H9 (cell line): Measurements from ENCODE around the gene CD163L1. TPM values are rescaled to one million over a fixed set of nuclear protein-coding genes. Genes with fewer than 3 reads are reported as not detected.

Source experiments
- DNase-seq: peaks from one replicate; pipeline ENCODE4 v3.0.0-alpha.2; 2017
- H2AFZ ChIP-seq: one replicate; pipeline ENCODE4 v1.6.1; 2013; ENCODE audit warnings: mild to moderate bottlenecking, low read length, control low read depth, moderate library complexity
- H2AK5ac ChIP-seq: 2 replicates; pipeline ENCODE4 v1.6.1; 2013; ENCODE audit warnings: low read length, control low read depth, mixed read lengths; ENCODE audit not compliant: insufficient read length
- H2BK120ac ChIP-seq: one replicate; pipeline ENCODE4 v1.6.1; 2013; ENCODE audit warnings: low read depth, mild to moderate bottlenecking, low read length, control low read depth, inconsistent platforms; ENCODE audit not compliant: poor library complexity, severe bottlenecking
- H2BK12ac ChIP-seq: 2 replicates; pipeline ENCODE4 v1.6.1; 2013; ENCODE audit warnings: low read length, control low read depth, mixed read lengths, low read depth; ENCODE audit not compliant: insufficient read length
- H2BK15ac ChIP-seq: 2 replicates; pipeline ENCODE4 v1.6.1; 2013; ENCODE audit warnings: low read depth, low read length, control low read depth
- H2BK20ac ChIP-seq: one replicate; pipeline ENCODE4 v1.6.1; 2013; ENCODE audit warnings: low read depth, mild to moderate bottlenecking, low read length, control low read depth, inconsistent platforms; ENCODE audit not compliant: poor library complexity, severe bottlenecking
- H2BK5ac ChIP-seq: 2 replicates; pipeline ENCODE4 v1.6.1; 2013; ENCODE audit warnings: low read length, control low read depth, mixed read lengths; ENCODE audit not compliant: insufficient read length
- H3K14ac ChIP-seq: 2 replicates; pipeline ENCODE4 v1.6.1; 2013; ENCODE audit warnings: low read length, control low read depth; ENCODE audit not compliant: insufficient read depth
- H3K18ac ChIP-seq: 2 replicates; pipeline ENCODE4 v1.6.1; 2013; ENCODE audit warnings: low read depth, mild to moderate bottlenecking, mixed read lengths, low read length, control low read depth; ENCODE audit not compliant: insufficient read length
- H3K23ac ChIP-seq: 2 replicates; pipeline ENCODE4 v1.6.1; 2013; ENCODE audit warnings: low read length, control low read depth, mixed read lengths, low read depth; ENCODE audit not compliant: insufficient read length
- H3K23me2 ChIP-seq: 2 replicates; pipeline ENCODE4 v1.6.1; 2013; ENCODE audit warnings: low read depth, mild to moderate bottlenecking, mixed read lengths, low read length, control low read depth; ENCODE audit not compliant: insufficient read length, poor library complexity, severe bottlenecking
- H3K27ac ChIP-seq: 2 replicates; pipeline ENCODE4 v1.5.1; 2013; ENCODE audit warnings: low read length, control low read depth, mixed read lengths, low read depth; ENCODE audit not compliant: insufficient read length
- H3K27me3 ChIP-seq: 2 replicates; pipeline ENCODE4 v1.6.1; 2013; ENCODE audit warnings: low read length, control low read depth, inconsistent platforms; ENCODE audit not compliant: insufficient read depth
- H3K4ac ChIP-seq: 2 replicates; pipeline ENCODE4 v1.6.1; 2013; ENCODE audit warnings: low read depth, mild to moderate bottlenecking, control low read depth, inconsistent platforms, low read length, moderate library complexity
- H3K4me1 ChIP-seq: 2 replicates; pipeline ENCODE4 v1.6.1; 2013; ENCODE audit warnings: low read length, control low read depth, inconsistent platforms; ENCODE audit not compliant: insufficient read depth
- H3K4me2 ChIP-seq: 2 replicates; pipeline ENCODE4 v1.6.1; 2013; ENCODE audit warnings: low read length, control low read depth, mixed read lengths; ENCODE audit not compliant: insufficient read length, insufficient read depth
- H3K56ac ChIP-seq: 2 replicates; pipeline ENCODE4 v1.6.1; 2013; ENCODE audit warnings: low read depth, mild to moderate bottlenecking, mixed read lengths, low read length, control low read depth; ENCODE audit not compliant: insufficient read length
- H3K79me1 ChIP-seq: 2 replicates; pipeline ENCODE4 v1.6.1; 2013; ENCODE audit warnings: low read depth, mild to moderate bottlenecking, moderate library complexity, low read length, control low read depth, inconsistent platforms; ENCODE audit not compliant: insufficient read depth, poor library complexity, severe bottlenecking
- H3K79me2 ChIP-seq: 2 replicates; pipeline ENCODE4 v1.6.1; 2013; ENCODE audit warnings: low read length, control low read depth, inconsistent platforms; ENCODE audit not compliant: insufficient read depth
- H3K9ac ChIP-seq: 2 replicates; pipeline ENCODE4 v1.6.1; 2013; ENCODE audit warnings: low read length, control low read depth, mixed read lengths; ENCODE audit not compliant: insufficient read length; ENCODE audit errors: extremely low read depth
- H3K9me3 ChIP-seq: one replicate; pipeline ENCODE4 v1.6.1; 2013; ENCODE audit warnings: low read depth, low read length, inconsistent platforms; ENCODE audit not compliant: control insufficient read depth
- H3T11ph ChIP-seq: one replicate; pipeline ENCODE4 v1.6.1; 2013; ENCODE audit warnings: mild to moderate bottlenecking, low read length, control low read depth, inconsistent platforms
- H4K20me1 ChIP-seq: one replicate; pipeline ENCODE4 v1.6.1; 2013; ENCODE audit not compliant: control insufficient read depth, insufficient read length, insufficient read depth
- H4K5ac ChIP-seq: 2 replicates; pipeline ENCODE4 v1.6.1; 2013; ENCODE audit warnings: low read depth, mild to moderate bottlenecking, mixed read lengths, low read length, control low read depth; ENCODE audit not compliant: insufficient read length
- H4K8ac ChIP-seq: replicated peaks from 2 replicates; pipeline ENCODE4 v1.6.1; 2013; ENCODE audit warnings: low read length, control low read depth, mixed read lengths, low read depth; ENCODE audit not compliant: insufficient read length
- H4K91ac ChIP-seq: 2 replicates; pipeline ENCODE4 v1.6.1; 2013; ENCODE audit warnings: low read depth, mild to moderate bottlenecking, moderate library complexity, mixed read lengths, low read length, control low read depth; ENCODE audit not compliant: insufficient read length
- H3K27ac Mint-ChIP-seq, 3 experiments: 2 replicates in 2 of 3; 3 replicates in 1 of 3; pipeline ENCODE4 v1.8.0; 2020 to 2021; ENCODE audit warnings: mixed read lengths in 3 of 3, mild to moderate bottlenecking in 1 of 3, moderate library complexity in 1 of 3
- H3K27me3 Mint-ChIP-seq: 2 replicates; pipeline ENCODE4 v1.8.0; 2021; ENCODE audit warnings: low read depth, mild to moderate bottlenecking, moderate library complexity, mixed read lengths
- H3K36me3 Mint-ChIP-seq, 3 experiments: 2 replicates in 2 of 3; 3 replicates in 1 of 3; pipeline ENCODE4 v1.8.0; 2020 to 2021; ENCODE audit warnings: low read depth in 3 of 3, mixed read lengths in 3 of 3; ENCODE audit not compliant: insufficient read depth in 1 of 3
- H3K4me1 Mint-ChIP-seq, 2 experiments: 2 replicates each; pipeline ENCODE4 v1.8.0; 2020; ENCODE audit warnings: mixed read lengths in 2 of 2
- H3K4me3 Mint-ChIP-seq, 2 experiments: 2 replicates in 1 of 2; 3 replicates in 1 of 2; pipeline ENCODE4 v1.8.0; 2020 to 2021; ENCODE audit warnings: mild to moderate bottlenecking in 2 of 2, mixed read lengths in 2 of 2, moderate library complexity in 1 of 2
- H3K9me3 Mint-ChIP-seq, 2 experiments: 2 replicates in 1 of 2; 3 replicates in 1 of 2; pipeline ENCODE4 v1.8.0; 2020; ENCODE audit warnings: mild to moderate bottlenecking in 2 of 2, mixed read lengths in 2 of 2, moderate library complexity in 1 of 2
- CTCF ChIP-seq: fragments of 200-600 bp; sonication (generic); conservative IDR thresholded peaks from 3 replicates; pipeline ENCODE4 v1.8.0; 2021; ENCODE audit warnings: antibody characterized with exemption, mild to moderate bottlenecking
- whole genome bisulfite sequencing: extraction: QIAGEN DNeasy Blood & Tissue Kit; methylation state at CpG from one replicate; pipeline ENCODE4 v1.1.7; 2013; ENCODE audit warnings: missing lambda C conversion rate, low lambda C conversion rate, mixed read lengths; ENCODE audit not compliant: insufficient read length; ENCODE audit errors: extremely low coverage; 5-methylcytosine and 5-hydroxymethylcytosine counted together
- total RNA-seq: library from RNA; stranded (reverse); gene quantifications from 2 replicates; pipeline ENCODE4 v1.2.1, GENCODE V29; 2021

The CD163L1 gene
- total RNA-seq, 1 experiment from 2014 or later: 0.39 TPM

GRCh38 chr12:7310070-7310469 lies 133.9 kb downstream of the CD163L1 start:
- Mint-ChIP-seq H3K27ac (no peak overlapping the region), H3K9me3 (no peaks in the 10 kb centered on the region), H3K4me3 (no peak overlapping the region), H3K36me3 (peaks cover 0 to 5% (median 0%) of the 10 kb centered on the region in 3 experiments; a peak in 1 of 7 replicates), H3K27me3 (0 out of 2 replicates have a peak, but pooled peaks cover 2% of the 10 kb centered on the region), H3K4me1 (0 out of 4 replicates have a peak, but pooled peaks cover 3% of the 10 kb centered on the region in 2 experiments)
- Histone ChIP-seq H2BK15ac (no peak overlapping the region), H3K79me1 (no peaks in the 10 kb centered on the region), H2BK20ac (no peak overlapping the region), H3K27ac (no peak overlapping the region), H3K4me1 (no peaks in the 10 kb centered on the region), H3K18ac (no peak overlapping the region), H2BK120ac (no peak overlapping the region), H4K5ac (no peak overlapping the region), H2BK5ac (no peak overlapping the region), H2AFZ (no peak overlapping the region), H3K9ac (no peak overlapping the region), H3K4ac (no peak overlapping the region), H3K27me3 (no peaks in the 10 kb centered on the region), H3K14ac (no peak overlapping the region), H3K56ac (no peak overlapping the region), H3K9me3 (no peaks in the 10 kb centered on the region), H2BK12ac (no peak overlapping the region), H3K23ac (no peak overlapping the region), H4K91ac (no peak overlapping the region), H4K20me1 (no peaks in the 10 kb centered on the region), H2AK5ac (no peak overlapping the region), H3K23me2 (no peaks in the 10 kb centered on the region), H3K4me2 (no peak overlapping the region), H3T11ph (no peak overlapping the region), H4K8ac (no peak overlapping the region), H3K79me2 (no peaks in the 10 kb centered on the region)
- no peak for TF ChIP-seq CTCF
- no peak for DNase-seq
- no CpG with 5 or more reads among the region's 4 CpGs for WGBS

Other genes with a start within 250 kb of the CD163L1 start
- not detected in 2 replicates for gene ACSM4, start 140.1 kb downstream of the CD163L1 start, total RNA-seq
- gene CD163, start 59.6 kb upstream of the CD163L1 start, total RNA-seq: 0.07 and 0.09 TPM in 2 replicates
- not detected in 2 replicates for gene APOBEC1, start 221.8 kb upstream of the CD163L1 start, total RNA-seq